ENCODE results near the gene TMX1. TPM values are rescaled to one million over a fixed set of nuclear protein-coding genes. Genes with fewer than 3 reads are reported as not detected.
A peak's percentile ranks its signal among the peaks of the same experiment; 100 is the strongest.

Gene TMX1
- total RNA-seq, 1 donor from 2014 or later: 19.8 TPM

- peaks cover 0 to 9% (median 8%) of the 10 kb centered on the region in 3 donors for H3K4me1 ChIP-seq (ENCODE audit: control insufficient read depth in 3 of 3, insufficient read depth in 3 of 3, low read length in 3 of 3)
- H3K27ac ChIP-seq (ENCODE audit: low read depth, low read length): no peak overlapping the region
- no peaks in the 10 kb centered on the region for H3K36me3 ChIP-seq (ENCODE audit: control insufficient read depth in 3 of 3, insufficient read depth in 3 of 3, low read length in 3 of 3)
- H3K9ac ChIP-seq (ENCODE audit: low read depth in 1 of 3, low read length in 3 of 3): no peak overlapping the region
- H3K9me3 ChIP-seq (ENCODE audit: control insufficient read depth in 3 of 3, low read length in 3 of 3): no peaks in the 10 kb centered on the region
- no peak overlapping the region for H3K4me3 ChIP-seq (ENCODE audit: low read length in 3 of 3)
- peaks cover 0 to 2% (median 0%) of the 10 kb centered on the region in 3 donors for H3K27me3 ChIP-seq (ENCODE audit: control insufficient read depth in 3 of 3, insufficient read depth in 3 of 3, low read length in 3 of 3)
Observed at GRCh38 chr14:51290132-51290531, 50.1 kb downstream of the TMX1 start.

- Histone ChIP-seq H3K4me1 (ENCODE audit: control insufficient read depth in 3 of 3, insufficient read depth in 3 of 3, low read length in 3 of 3) (peaks cover 0 to 9% (median 8%) of the 10 kb centered on the region in 3 donors), H3K4me3 (ENCODE audit: low read length in 3 of 3) (no peak overlapping the region), H3K27ac (ENCODE audit: low read depth, low read length) (no peak overlapping the region), H3K9ac (ENCODE audit: low read depth in 1 of 3, low read length in 3 of 3) (no peak overlapping the region), H3K36me3 (ENCODE audit: control insufficient read depth in 3 of 3, insufficient read depth in 3 of 3, low read length in 3 of 3) (no peaks in the 10 kb centered on the region), H3K27me3 (ENCODE audit: control insufficient read depth in 3 of 3, insufficient read depth in 3 of 3, low read length in 3 of 3) (peaks cover 0 to 2% (median 0%) of the 10 kb centered on the region in 3 donors), H3K9me3 (ENCODE audit: control insufficient read depth in 3 of 3, low read length in 3 of 3) (no peaks in the 10 kb centered on the region)
Observed at GRCh38 chr14:51291016-51291415, 51.0 kb downstream of the TMX1 start.

- Histone ChIP-seq H3K36me3 (ENCODE audit: control insufficient read depth in 3 of 3, insufficient read depth in 3 of 3, low read length in 3 of 3) (no peaks in the 10 kb centered on the region), H3K27me3 (ENCODE audit: control insufficient read depth in 3 of 3, insufficient read depth in 3 of 3, low read length in 3 of 3) (peaks cover 0 to 2% (median 0%) of the 10 kb centered on the region in 3 donors), H3K9me3 (ENCODE audit: control insufficient read depth in 3 of 3, low read length in 3 of 3) (no peaks in the 10 kb centered on the region), H3K4me1 (ENCODE audit: control insufficient read depth in 3 of 3, insufficient read depth in 3 of 3, low read length in 3 of 3) (peaks cover 0 to 9% (median 8%) of the 10 kb centered on the region in 3 donors), H3K27ac (ENCODE audit: low read depth, low read length) (peak overlapping the region; percentile 37), H3K9ac (ENCODE audit: low read depth in 1 of 3, low read length in 3 of 3) (no peak overlapping the region), H3K4me3 (ENCODE audit: low read length in 3 of 3) (no peak overlapping the region)
Observed at GRCh38 chr14:51293149-51293911, 53.3 kb downstream of the TMX1 start.

GRCh38 chr14:51293912-51294389, 53.9 kb downstream of the TMX1 start:
- H3K4me3 ChIP-seq (ENCODE audit: low read length in 3 of 3): no peak overlapping the region
- peaks cover 0 to 9% (median 8%) of the 10 kb centered on the region in 3 donors for H3K4me1 ChIP-seq (ENCODE audit: control insufficient read depth in 3 of 3, insufficient read depth in 3 of 3, low read length in 3 of 3)
- H3K27ac ChIP-seq (ENCODE audit: low read depth, low read length): peak overlapping the region; percentile 37
- no peak overlapping the region for H3K9ac ChIP-seq (ENCODE audit: low read depth in 1 of 3, low read length in 3 of 3)
- no peaks in the 10 kb centered on the region for H3K9me3 ChIP-seq (ENCODE audit: control insufficient read depth in 3 of 3, low read length in 3 of 3)
- H3K36me3 ChIP-seq (ENCODE audit: control insufficient read depth in 3 of 3, insufficient read depth in 3 of 3, low read length in 3 of 3): no peaks in the 10 kb centered on the region
- H3K27me3 ChIP-seq (ENCODE audit: control insufficient read depth in 3 of 3, insufficient read depth in 3 of 3, low read length in 3 of 3): peaks cover 0 to 2% (median 0%) of the 10 kb centered on the region in 3 donors

- peaks cover 0 to 9% (median 8%) of the 10 kb centered on the region in 3 donors for H3K4me1 ChIP-seq (ENCODE audit: control insufficient read depth in 3 of 3, insufficient read depth in 3 of 3, low read length in 3 of 3)
- no peak overlapping the region for H3K4me3 ChIP-seq (ENCODE audit: low read length in 3 of 3)
- H3K27me3 ChIP-seq (ENCODE audit: control insufficient read depth in 3 of 3, insufficient read depth in 3 of 3, low read length in 3 of 3): peaks cover 0 to 2% (median 0%) of the 10 kb centered on the region in 3 donors
- H3K27ac ChIP-seq (ENCODE audit: low read depth, low read length): no peak overlapping the region
- H3K9me3 ChIP-seq (ENCODE audit: control insufficient read depth in 3 of 3, low read length in 3 of 3): no peaks in the 10 kb centered on the region
- no peaks in the 10 kb centered on the region for H3K36me3 ChIP-seq (ENCODE audit: control insufficient read depth in 3 of 3, insufficient read depth in 3 of 3, low read length in 3 of 3)
- H3K9ac ChIP-seq (ENCODE audit: low read depth in 1 of 3, low read length in 3 of 3): no peak overlapping the region
Observed at GRCh38 chr14:51294951-51295525, 55.0 kb downstream of the TMX1 start.

- H3K36me3 ChIP-seq (ENCODE audit: control insufficient read depth in 3 of 3, insufficient read depth in 3 of 3, low read length in 3 of 3): no peaks in the 10 kb centered on the region
- peaks cover 0 to 9% (median 8%) of the 10 kb centered on the region in 3 donors for H3K4me1 ChIP-seq (ENCODE audit: control insufficient read depth in 3 of 3, insufficient read depth in 3 of 3, low read length in 3 of 3)
- no peak overlapping the region for H3K27ac ChIP-seq (ENCODE audit: low read depth, low read length)
- H3K4me3 ChIP-seq (ENCODE audit: low read length in 3 of 3): no peak overlapping the region
- no peaks in the 10 kb centered on the region for H3K9me3 ChIP-seq (ENCODE audit: control insufficient read depth in 3 of 3, low read length in 3 of 3)
- H3K27me3 ChIP-seq (ENCODE audit: control insufficient read depth in 3 of 3, insufficient read depth in 3 of 3, low read length in 3 of 3): peaks cover 0 to 2% (median 0%) of the 10 kb centered on the region in 3 donors
- no peak overlapping the region for H3K9ac ChIP-seq (ENCODE audit: low read depth in 1 of 3, low read length in 3 of 3)
Observed at GRCh38 chr14:51295646-51296263, 55.7 kb downstream of the TMX1 start.

- no peak overlapping the region for H3K9ac ChIP-seq (ENCODE audit: low read depth in 1 of 3, low read length in 3 of 3)
- peaks cover 0 to 5% (median 5%) of the 10 kb centered on the region in 3 donors for H3K4me1 ChIP-seq (ENCODE audit: control insufficient read depth in 3 of 3, insufficient read depth in 3 of 3, low read length in 3 of 3)
- H3K9me3 ChIP-seq (ENCODE audit: control insufficient read depth in 3 of 3, low read length in 3 of 3): no peaks in the 10 kb centered on the region
- H3K4me3 ChIP-seq (ENCODE audit: low read length in 3 of 3): no peak overlapping the region
- no peak overlapping the region for H3K27ac ChIP-seq (ENCODE audit: low read depth, low read length)
- peaks cover 0 to under 1% (median 0%) of the 10 kb centered on the region in 3 donors for H3K27me3 ChIP-seq (ENCODE audit: control insufficient read depth in 3 of 3, insufficient read depth in 3 of 3, low read length in 3 of 3)
- no peaks in the 10 kb centered on the region for H3K36me3 ChIP-seq (ENCODE audit: control insufficient read depth in 3 of 3, insufficient read depth in 3 of 3, low read length in 3 of 3)
Observed at GRCh38 chr14:51297066-51297465, 57.0 kb downstream of the TMX1 start.

GRCh38 chr14:51298895-51299294, 58.8 kb downstream of the TMX1 start:
- Histone ChIP-seq H3K4me3 (ENCODE audit: low read length in 3 of 3) (no peak overlapping the region), H3K36me3 (ENCODE audit: control insufficient read depth in 3 of 3, insufficient read depth in 3 of 3, low read length in 3 of 3) (no peaks in the 10 kb centered on the region), H3K9me3 (ENCODE audit: control insufficient read depth in 3 of 3, low read length in 3 of 3) (no peaks in the 10 kb centered on the region), H3K27ac (ENCODE audit: low read depth, low read length) (no peak overlapping the region), H3K9ac (ENCODE audit: low read depth in 1 of 3, low read length in 3 of 3) (no peak overlapping the region), H3K27me3 (ENCODE audit: control insufficient read depth in 3 of 3, insufficient read depth in 3 of 3, low read length in 3 of 3) (no peaks in the 10 kb centered on the region), H3K4me1 (ENCODE audit: control insufficient read depth in 3 of 3, insufficient read depth in 3 of 3, low read length in 3 of 3) (no peaks in the 10 kb centered on the region)

GRCh38 chr14:51302295-51303030, 62.4 kb downstream of the TMX1 start:
- Histone ChIP-seq H3K4me1 (ENCODE audit: control insufficient read depth in 3 of 3, insufficient read depth in 3 of 3, low read length in 3 of 3) (no peaks in the 10 kb centered on the region), H3K27me3 (ENCODE audit: control insufficient read depth in 3 of 3, insufficient read depth in 3 of 3, low read length in 3 of 3) (no peaks in the 10 kb centered on the region), H3K27ac (ENCODE audit: low read depth, low read length) (no peak overlapping the region), H3K36me3 (ENCODE audit: control insufficient read depth in 3 of 3, insufficient read depth in 3 of 3, low read length in 3 of 3) (no peaks in the 10 kb centered on the region), H3K9ac (ENCODE audit: low read depth in 1 of 3, low read length in 3 of 3) (no peak overlapping the region), H3K4me3 (ENCODE audit: low read length in 3 of 3) (no peak overlapping the region), H3K9me3 (ENCODE audit: control insufficient read depth in 3 of 3, low read length in 3 of 3) (no peaks in the 10 kb centered on the region)
